IMR-90 (cell line): ENCODE results near the gene GPRIN3. TPM values are rescaled to one million over a fixed set of nuclear protein-coding genes. Genes with fewer than 3 reads are reported as not detected.

Experiments used
- ATAC-seq: fragments of 200-7000 bp; cut with Tn5 transposase; 2 replicates; pipeline ENCODE4 v1.9.1; 2020; ENCODE audit warnings: low read depth, mild to moderate bottlenecking, moderate library complexity
- BruUV-seq: library from RNA; stranded (reverse); fragments of 400-500 nt; replicated peaks from 2 replicates; lab custom pipeline; 2021; lab: Mats Ljungman, UMichigan
- CTCF ChIA-PET: fragments of 300-600 bp; formaldehyde crosslinking; extraction: SDS; loops from one replicate; lab custom pipeline; 2021; ENCODE audit warnings: antibody characterized with exemption; lab: Yijun Ruan, JAX
- POLR2A ChIA-PET: fragments of 300-600 bp; sonication (Branson Sonifier 250); formaldehyde crosslinking; loops from one replicate; lab custom pipeline; 2022; ENCODE audit warnings: antibody characterized with exemption; ENCODE audit not compliant: unreplicated experiment; lab: Charles Lee
- DNase-seq: peaks from one replicate; pipeline ENCODE4 v3.0.0; 2013
- H2AFZ ChIP-seq: replicated peaks from 2 replicates; pipeline ENCODE3; 2013; ENCODE audit warnings: low read length, mild to moderate bottlenecking; ENCODE audit not compliant: poor library complexity
- H2AK5ac ChIP-seq: 2 replicates; pipeline ENCODE4 v1.6.1; 2013; ENCODE audit warnings: low read depth, low read length, inconsistent platforms
- H2AK9ac ChIP-seq: replicated peaks from 2 replicates; pipeline ENCODE3; 2013; ENCODE audit warnings: mild to moderate bottlenecking, low read depth, low read length, moderate library complexity; ENCODE audit not compliant: poor library complexity
- H2BK120ac ChIP-seq: 2 replicates; pipeline ENCODE4 v1.6.1; 2013; ENCODE audit warnings: low read depth, low read length, inconsistent platforms
- H2BK15ac ChIP-seq: 3 replicates; pipeline ENCODE4 v1.6.1; 2013; ENCODE audit warnings: low read depth, low read length, inconsistent platforms
- H2BK20ac ChIP-seq: 2 replicates; pipeline ENCODE4 v1.6.1; 2013; ENCODE audit warnings: low read depth, mild to moderate bottlenecking, inconsistent platforms, low read length, moderate library complexity
- H2BK5ac ChIP-seq: 2 replicates; pipeline ENCODE4 v1.6.1; 2013; ENCODE audit warnings: mild to moderate bottlenecking, low read depth, low read length, inconsistent platforms; ENCODE audit not compliant: poor library complexity, severe bottlenecking
- H3K14ac ChIP-seq: replicated peaks from 2 replicates; pipeline ENCODE4 v1.6.1; 2013; ENCODE audit warnings: low read depth, low read length, inconsistent platforms
- H3K18ac ChIP-seq: 2 replicates; pipeline ENCODE4 v1.6.1; 2013; ENCODE audit warnings: low read depth, low read length, control low read depth
- H3K23ac ChIP-seq: 2 replicates; pipeline ENCODE4 v1.6.1; 2013; ENCODE audit warnings: low read depth, low read length, inconsistent platforms
- H3K27ac ChIP-seq: 2 replicates; pipeline ENCODE4 v1.5.1; 2013; ENCODE audit warnings: mild to moderate bottlenecking, control low read depth, low read length; ENCODE audit not compliant: insufficient read depth
- H3K27me3 ChIP-seq: 2 replicates; pipeline ENCODE4 v1.6.1; 2013; ENCODE audit warnings: low read length; ENCODE audit not compliant: control insufficient read depth, insufficient read depth
- H3K36me3 ChIP-seq: 2 replicates; pipeline ENCODE4 v1.6.1; 2013; ENCODE audit warnings: low read length, mixed read lengths; ENCODE audit not compliant: control insufficient read depth, insufficient read depth
- H3K4ac ChIP-seq: 2 replicates; pipeline ENCODE4 v1.6.1; 2013; ENCODE audit warnings: low read depth, low read length, inconsistent platforms
- H3K4me1 ChIP-seq: 2 replicates; pipeline ENCODE4 v1.6.1; 2013; ENCODE audit warnings: low read length, mixed read lengths; ENCODE audit not compliant: control insufficient read depth, insufficient read depth
- H3K4me2 ChIP-seq: 2 replicates; pipeline ENCODE4 v1.6.1; 2013; ENCODE audit warnings: low read depth, mild to moderate bottlenecking, control low read depth, low read length, moderate library complexity
- H3K4me3 ChIP-seq: 2 replicates; pipeline ENCODE4 v1.5.1; 2013; ENCODE audit warnings: low read depth, mild to moderate bottlenecking, control low read depth, low read length, moderate library complexity; ENCODE audit not compliant: insufficient read depth
- H3K56ac ChIP-seq: 2 replicates; pipeline ENCODE4 v1.6.1; 2013; ENCODE audit warnings: low read length, inconsistent platforms; ENCODE audit not compliant: insufficient read depth; ENCODE audit errors: extremely low read depth
- H3K79me1 ChIP-seq, 2 experiments: 2 replicates each; pipeline ENCODE4 v1.6.1; 2013; ENCODE audit warnings: low read length in 2 of 2, inconsistent platforms in 1 of 2, low read depth in 1 of 2
- H3K9ac ChIP-seq: 2 replicates; pipeline ENCODE4 v1.6.1; 2013; ENCODE audit warnings: low read depth, low read length, control low read depth
- H3K9me1 ChIP-seq: 2 replicates; pipeline ENCODE4 v1.6.1; 2013; ENCODE audit warnings: low read length, inconsistent platforms; ENCODE audit not compliant: insufficient read depth
- H3K9me3 ChIP-seq: 2 replicates; pipeline ENCODE4 v1.6.1; 2013; ENCODE audit warnings: low read length; ENCODE audit not compliant: control insufficient read depth, insufficient read depth
- H4K20me1 ChIP-seq: 2 replicates; pipeline ENCODE4 v1.6.1; 2013; ENCODE audit warnings: low read length, inconsistent platforms; ENCODE audit not compliant: insufficient read depth
- H4K5ac ChIP-seq: 2 replicates; pipeline ENCODE4 v1.6.1; 2013; ENCODE audit warnings: mild to moderate bottlenecking, low read depth, low read length, control low read depth
- H4K8ac ChIP-seq, 2 experiments: 2 replicates each; pipeline ENCODE4 v1.6.1; 2013; ENCODE audit warnings: low read depth in 2 of 2, low read length in 2 of 2, control low read depth in 1 of 2, inconsistent platforms in 1 of 2
- H4K91ac ChIP-seq: 2 replicates; pipeline ENCODE4 v1.6.1; 2013; ENCODE audit warnings: low read depth, low read length, inconsistent platforms; ENCODE audit not compliant: insufficient read depth
- BHLHE40 ChIP-seq: fragments of 150-350 bp; IDR thresholded peaks from 2 replicates; pipeline ENCODE4 v1.6.1; 2016; ENCODE audit warnings: mild to moderate bottlenecking, low read depth, low read length
- CHD1 ChIP-seq: IDR thresholded peaks from 2 replicates; pipeline ENCODE4 v1.6.1; 2012; ENCODE audit warnings: low read depth, low read length, improper control_type of control experiment
- CTCF ChIP-seq: conservative IDR thresholded peaks from 2 replicates; pipeline ENCODE4 v1.5.1; 2012; ENCODE audit warnings: mild to moderate bottlenecking, low read depth, low read length, improper control_type of control experiment
- ELK1 ChIP-seq: fragments of 150-350 bp; IDR thresholded peaks from 2 replicates; pipeline ENCODE4 v1.6.1; 2016; ENCODE audit warnings: low read depth, mild to moderate bottlenecking, low read length, moderate library complexity, borderline replicate concordance
- FOS ChIP-seq: fragments of 150-350 bp; IDR thresholded peaks from 2 replicates; pipeline ENCODE4 v1.6.1; 2016; ENCODE audit warnings: low read depth, low read length
- MAFK ChIP-seq: IDR thresholded peaks from 2 replicates; pipeline ENCODE4 v1.6.1; 2012; ENCODE audit warnings: low read depth, low read length, improper control_type of control experiment
- MAZ ChIP-seq: IDR thresholded peaks from 2 replicates; pipeline ENCODE4 v1.6.1; 2012; ENCODE audit warnings: low read depth, mild to moderate bottlenecking, low read length, improper control_type of control experiment, moderate library complexity, borderline replicate concordance
- MXI1 ChIP-seq: IDR thresholded peaks from 2 replicates; pipeline ENCODE4 v1.6.1; 2012; ENCODE audit warnings: low read depth, mild to moderate bottlenecking, low read length, moderate library complexity, borderline replicate concordance
- NFE2L2 ChIP-seq: fragments of 150-350 bp; IDR thresholded peaks from 2 replicates; pipeline ENCODE4 v1.6.1; 2016; ENCODE audit warnings: low read depth, mild to moderate bottlenecking, low read length
- POLR2A ChIP-seq: IDR thresholded peaks from 2 replicates; pipeline ENCODE4 v1.6.1; 2012; ENCODE audit warnings: mild to moderate bottlenecking, low read depth, low read length
- RCOR1 ChIP-seq: IDR thresholded peaks from 2 replicates; pipeline ENCODE4 v1.6.1; 2012; ENCODE audit warnings: mild to moderate bottlenecking, low read length, improper control_type of control experiment; ENCODE audit not compliant: insufficient replicate concordance
- RFX5 ChIP-seq: IDR thresholded peaks from 2 replicates; pipeline ENCODE4 v1.8.0; 2012; ENCODE audit warnings: low read depth, mild to moderate bottlenecking, low read length, moderate library complexity
- SMC3 ChIP-seq: fragments of 150-350 bp; IDR thresholded peaks from 2 replicates; pipeline ENCODE4 v1.6.1; 2016; ENCODE audit warnings: low read depth, mild to moderate bottlenecking, antibody characterized with exemption, low read length, moderate library complexity
- USF2 ChIP-seq: fragments of 150-350 bp; IDR thresholded peaks from 2 replicates; pipeline ENCODE4 v1.6.1; 2017; ENCODE audit warnings: mild to moderate bottlenecking, antibody characterized with exemption, low read length, low read depth
- WGBS, 2 experiments: methylation state at CpG; one replicate each; pipeline versions ENCODE4 v1.1.5 to v1.1.7; 2013; ENCODE audit warnings: missing lambda C conversion rate in 2 of 2; ENCODE audit not compliant: insufficient read length in 1 of 2; ENCODE audit errors: extremely low coverage in 2 of 2; 5-methylcytosine and 5-hydroxymethylcytosine counted together
- dilution Hi-C: fragments of 300-500 bp; cut with HindIII; formaldehyde crosslinking; loops from one replicate; pipeline ENCODE4 v1.14.3; 2018; ENCODE audit warnings: low sequenced_read_pairs; ENCODE audit not compliant: unreplicated experiment
- in situ Hi-C: fragments of 300-500 bp; cut with MboI; formaldehyde crosslinking; loops from 3 replicates; pipeline ENCODE4 v1.14.3; 2019; ENCODE audit warnings: low sequenced_read_pairs, inconsistent platforms, mixed read lengths
- intact Hi-C: fragments of 100-400 bp; cut with micrococcal nuclease; formaldehyde crosslinking; loops from 2 replicates; pipeline ENCODE4 v1.10.0; 2022
- polyA plus RNA-seq, 3 experiments: library from polyadenylated mRNA; depleted of rRNA; stranded (reverse); fragments of >200 nt; gene quantifications; 2 replicates each; pipeline ENCODE4 v1.2.3, GENCODE V29; 2012; ENCODE audit warnings: low replicate concordance in 1 of 3
- total RNA-seq: library from RNA; depleted of rRNA; stranded (reverse); fragments of >200 nt; gene quantifications from 2 replicates; pipeline ENCODE4 v1.2.3, GENCODE V29; 2012

The GPRIN3 gene
- total and polyA plus RNA-seq, 2 of the 4 experiments (the other 2 are of a cell fraction): under 0.01 TPM; not detected in 1

- ATAC-seq (no peak), DNase-seq (no peak)
- Histone ChIP-seq H3K4me1 (no peaks in the 10 kb centered on the region), H3K27ac (no peak overlapping the region), H2AFZ (no peak overlapping the region), H4K91ac (no peak overlapping the region), H2BK120ac (no peak overlapping the region), H3K36me3 (no peaks in the 10 kb centered on the region), H3K18ac (no peak overlapping the region), H3K23ac (no peak overlapping the region; the same call in 1 of the 2 replicates), H3K14ac (no peak overlapping the region), H4K20me1 (no peaks in the 10 kb centered on the region), H3K9me3 (no peaks in the 10 kb centered on the region), H4K8ac (no peak overlapping the region), H3K4me3 (no peak overlapping the region), H2BK20ac (no peak overlapping the region), H3K4ac (no peak overlapping the region), H2BK15ac (no peak overlapping the region), H3K9me1 (no peaks in the 10 kb centered on the region), H2AK9ac (no peak overlapping the region), H3K79me1 (no peaks in the 10 kb centered on the region), H3K9ac (no peak overlapping the region), H3K27me3 (peaks cover 6% of the 10 kb centered on the region; the same call in 1 of the 2 replicates), H3K4me2 (no peak overlapping the region), H4K5ac (no peak overlapping the region), H3K56ac (no peak overlapping the region), H2AK5ac (no peak overlapping the region), H2BK5ac (no peak overlapping the region)
- in situ Hi-C loops: loop anchor here (25.0 kb wide), 1 partner anchor 662 kb away; no protein-coding TSS in a partner anchor
- no TSS peak for BruUV-seq
- dilution Hi-C loops: no loop called here
- ChIA-PET POLR2A (no interaction called here), CTCF (no interaction called here)
- no peak for TF ChIP-seq CHD1
- no peak for TF ChIP-seq FOS
- TF ChIP-seq RFX5: no peak
- TF ChIP-seq RCOR1: no peak
- TF ChIP-seq USF2: no peak
- no peak for TF ChIP-seq ELK1
- no peak for TF ChIP-seq BHLHE40
- TF ChIP-seq POLR2A: no peak
- TF ChIP-seq SMC3: no peak
- TF ChIP-seq CTCF: no peak
- no peak for TF ChIP-seq MAFK
- TF ChIP-seq MXI1: no peak
- TF ChIP-seq MAZ: no peak
- TF ChIP-seq NFE2L2: no peak
- WGBS, 2 experiments: no CpG with 5 or more reads among the region's 13 CpGs
- intact Hi-C loops: loop anchor here (10.0 kb wide), 1 partner anchor 655 kb away; no protein-coding TSS in a partner anchor
Observed at GRCh38 chr4:89249716-89250361, 57.8 kb downstream of the GPRIN3 start.
